ENCODE results near the gene RPRD1A. TPM values are rescaled to one million over a fixed set of nuclear protein-coding genes. Genes with fewer than 3 reads are reported as not detected.

The RPRD1A gene
- total and polyA plus RNA-seq, 2 of the 4 experiments (the other 2 are of a cell fraction), result 23.3 to 27.2 TPM

DNA sequence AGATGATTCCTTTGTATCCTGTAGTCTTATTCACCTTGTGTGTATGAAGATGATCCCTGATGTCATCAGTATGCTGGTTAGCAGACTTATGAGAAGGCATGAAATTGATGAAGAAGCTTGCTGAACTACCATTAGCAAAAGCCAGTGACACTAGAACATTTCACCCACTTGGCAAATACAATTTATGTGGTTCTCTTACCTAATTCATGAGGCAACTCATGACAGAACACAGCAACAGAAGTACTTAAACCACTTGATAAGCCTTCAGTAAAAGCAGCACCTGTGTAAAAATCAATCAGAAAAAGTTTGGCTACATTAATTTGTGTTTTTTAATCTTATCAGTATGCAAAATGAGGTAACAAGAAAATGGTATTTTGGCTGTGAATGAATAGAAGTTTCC lies 44.9 kb upstream of the RPRD1A start:
- H2AK5ac ChIP-seq (ENCODE audit: low read depth, low read length), result no peak overlapping the region
- ChIA-PET CTCF (no interaction called here), POLR2A (ENCODE audit: unreplicated experiment) (no interaction called here)
- H3K27ac ChIP-seq (ENCODE audit: insufficient read depth, low read length), result no peak overlapping the region
- TF ChIP-seq BHLHE40 (IDR thresholded peaks at IDR 0.05; ENCODE audit: low read depth, low read length), result no peak
- no peak for TF ChIP-seq CEBPB (IDR thresholded peaks at IDR 0.05; ENCODE audit: low read depth, low read length)
- no peak for TF ChIP-seq ELK1 (IDR thresholded peaks at IDR 0.05; ENCODE audit: borderline replicate concordance, low read depth, low read length)
- TF ChIP-seq NFE2L2 (IDR thresholded peaks at IDR 0.05; ENCODE audit: low read depth, low read length), result no peak
- no peak for TF ChIP-seq USF2 (IDR thresholded peaks at IDR 0.05; ENCODE audit: low read depth, low read length)
- no peak for TF ChIP-seq MAFK (IDR thresholded peaks at IDR 0.05; ENCODE audit: low read depth, low read length)
- TF ChIP-seq RFX5 (IDR thresholded peaks at IDR 0.05; ENCODE audit: low read depth, low read length), result no peak
- TF ChIP-seq FOS (IDR thresholded peaks at IDR 0.05; ENCODE audit: low read depth, low read length), result no peak
- no peak for TF ChIP-seq SMC3 (IDR thresholded peaks at IDR 0.05; ENCODE audit: low read depth, low read length)
- no peak for TF ChIP-seq CHD1 (IDR thresholded peaks at IDR 0.05; ENCODE audit: low read depth, low read length)
- no peak for TF ChIP-seq RAD21 (IDR thresholded peaks at IDR 0.05; ENCODE audit: low read length)
- TF ChIP-seq MXI1 (IDR thresholded peaks at IDR 0.05; ENCODE audit: borderline replicate concordance, low read depth, low read length), result no peak
- no TSS peak for BruUV-seq (replicated peaks)
- peaks cover 5% of the 10 kb centered on the region; the same call in 1 of the 2 replicates for H3K9me1 ChIP-seq (ENCODE audit: insufficient read depth, low read length)
- in situ Hi-C loops (cut with MboI; ENCODE audit: low sequenced_read_pairs), result no loop called here
- no peaks in the 10 kb centered on the region for H3K27me3 ChIP-seq (ENCODE audit: control insufficient read depth, insufficient read depth, low read length)
- H3K4me2 ChIP-seq (ENCODE audit: low read depth, low read length), result no peak overlapping the region
- ATAC-seq (ENCODE audit: low read depth) (no peak), DNase-seq (no peak)
- dilution Hi-C loops (cut with HindIII; ENCODE audit: low sequenced_read_pairs, unreplicated experiment), result no loop called here
- no peak overlapping the region for H2BK5ac ChIP-seq (ENCODE audit: low read depth, low read length, poor library complexity, severe bottlenecking)
- no peak overlapping the region for H2BK20ac ChIP-seq (ENCODE audit: low read depth, low read length)
- H3K4ac ChIP-seq (ENCODE audit: low read depth, low read length), result no peak overlapping the region
- H3K4me3 ChIP-seq (ENCODE audit: insufficient read depth, low read depth, low read length), result no peak overlapping the region
- no peak overlapping the region for H3K9ac ChIP-seq (ENCODE audit: low read depth, low read length)
- intact Hi-C loops (cut with micrococcal nuclease), result no loop called here
- no peak overlapping the region for H3K56ac ChIP-seq (ENCODE audit: extremely low read depth, insufficient read depth, low read length)
- H2AFZ ChIP-seq (replicated peaks; ENCODE audit: low read length, poor library complexity), result no peak overlapping the region
- no peak overlapping the region for H3K23ac ChIP-seq (ENCODE audit: low read depth, low read length)
- H3K36me3 ChIP-seq (ENCODE audit: control insufficient read depth, insufficient read depth, low read length), result peaks cover 44% of the 10 kb centered on the region
- no peaks in the 10 kb centered on the region for H3K9me3 ChIP-seq (ENCODE audit: control insufficient read depth, insufficient read depth, low read length)
- no peak overlapping the region for H2AK9ac ChIP-seq (replicated peaks; ENCODE audit: low read depth, low read length, poor library complexity)
- peaks cover 6 to 9% of the 10 kb centered on the region in 2 experiments; a peak in 2 of 4 replicates for H3K79me1 ChIP-seq (ENCODE audit: low read depth in 1 of 2, low read length in 2 of 2)
- no peak overlapping the region for H4K91ac ChIP-seq (ENCODE audit: insufficient read depth, low read depth, low read length)
- H4K20me1 ChIP-seq (ENCODE audit: insufficient read depth, low read length), result peaks cover 4% of the 10 kb centered on the region; the same call in 1 of the 2 replicates
- no peak overlapping the region for H3K14ac ChIP-seq (replicated peaks; ENCODE audit: low read depth, low read length)
- H2BK15ac ChIP-seq (ENCODE audit: low read depth, low read length), result no peak overlapping the region
- no peak overlapping the region for H4K8ac ChIP-seq (ENCODE audit: low read depth in 2 of 2, low read length in 2 of 2)
- H3K18ac ChIP-seq (ENCODE audit: low read depth, low read length), result no peak overlapping the region
- no peak overlapping the region for H2BK120ac ChIP-seq (ENCODE audit: low read depth, low read length)
- no peak overlapping the region for H4K5ac ChIP-seq (ENCODE audit: low read depth, low read length)
- no peaks in the 10 kb centered on the region for H3K4me1 ChIP-seq (ENCODE audit: control insufficient read depth, insufficient read depth, low read length)

All from IMR-90 (cell line).